Activated B cell treated with CpG ODN at 0.5 μM for 24 hours (primary cell): ENCODE measurements around the gene ASCC1. TPM values are rescaled to one million over a fixed set of nuclear protein-coding genes. Genes with fewer than 3 reads are reported as not detected.

Experiments
- ATAC-seq: fragments of 200-7000 bp; cut with Tn5 transposase; one replicate; pipeline ENCODE4 v1.10.0; 2021; ENCODE audit warnings: low read depth, mild to moderate bottlenecking, moderate library complexity
- CTCF ChIA-PET: fragments of 350-600 bp; sonication (Branson Sonifier 250); formaldehyde crosslinking; loops from one replicate; lab custom pipeline; 2021; ENCODE audit warnings: antibody characterized with exemption; lab: Charles Lee
- POLR2A ChIA-PET: fragments of 350-600 bp; sonication (Branson Sonifier 250); formaldehyde crosslinking; loops from one replicate; lab custom pipeline; 2021; ENCODE audit warnings: antibody characterized with exemption; lab: Charles Lee
- DNase-seq: peaks from one replicate; pipeline ENCODE4 v3.0.0; 2022
- H3K27ac Mint-ChIP-seq: one replicate; pipeline ENCODE4 v1.8.0; 2020; ENCODE audit warnings: mixed read lengths
- H3K27me3 Mint-ChIP-seq: one replicate; pipeline ENCODE4 v1.8.0; 2021; ENCODE audit warnings: mixed read lengths
- H3K36me3 Mint-ChIP-seq: one replicate; pipeline ENCODE4 v1.8.0; 2021; ENCODE audit warnings: low read depth, mixed read lengths
- H3K4me1 Mint-ChIP-seq: one replicate; pipeline ENCODE4 v1.8.0; 2021; ENCODE audit warnings: mixed read lengths
- H3K4me3 Mint-ChIP-seq: one replicate; pipeline ENCODE4 v1.8.0; 2020; ENCODE audit warnings: mild to moderate bottlenecking, mixed read lengths
- H3K9me3 Mint-ChIP-seq: one replicate; pipeline ENCODE4 v1.8.0; 2020; ENCODE audit warnings: mixed read lengths
- intact Hi-C: fragments of 100-400 bp; cut with micrococcal nuclease; formaldehyde crosslinking; loops from one replicate; pipeline ENCODE4 v1.15.1; 2024
- total RNA-seq: library from RNA; stranded (reverse); gene quantifications from 2 replicates; pipeline ENCODE4 v1.2.3, GENCODE V29; 2022
- TF ChIP-seq, protein P1 (sequence below): fragments of 200-600 bp; IDR thresholded peaks from one replicate; pipeline ENCODE4 v1.8.0; 2022; ENCODE audit warnings: antibody characterized with exemption, mild to moderate bottlenecking

Gene ASCC1
- total RNA-seq, 1 donor from 2014 or later: 42.6 TPM

DNA sequence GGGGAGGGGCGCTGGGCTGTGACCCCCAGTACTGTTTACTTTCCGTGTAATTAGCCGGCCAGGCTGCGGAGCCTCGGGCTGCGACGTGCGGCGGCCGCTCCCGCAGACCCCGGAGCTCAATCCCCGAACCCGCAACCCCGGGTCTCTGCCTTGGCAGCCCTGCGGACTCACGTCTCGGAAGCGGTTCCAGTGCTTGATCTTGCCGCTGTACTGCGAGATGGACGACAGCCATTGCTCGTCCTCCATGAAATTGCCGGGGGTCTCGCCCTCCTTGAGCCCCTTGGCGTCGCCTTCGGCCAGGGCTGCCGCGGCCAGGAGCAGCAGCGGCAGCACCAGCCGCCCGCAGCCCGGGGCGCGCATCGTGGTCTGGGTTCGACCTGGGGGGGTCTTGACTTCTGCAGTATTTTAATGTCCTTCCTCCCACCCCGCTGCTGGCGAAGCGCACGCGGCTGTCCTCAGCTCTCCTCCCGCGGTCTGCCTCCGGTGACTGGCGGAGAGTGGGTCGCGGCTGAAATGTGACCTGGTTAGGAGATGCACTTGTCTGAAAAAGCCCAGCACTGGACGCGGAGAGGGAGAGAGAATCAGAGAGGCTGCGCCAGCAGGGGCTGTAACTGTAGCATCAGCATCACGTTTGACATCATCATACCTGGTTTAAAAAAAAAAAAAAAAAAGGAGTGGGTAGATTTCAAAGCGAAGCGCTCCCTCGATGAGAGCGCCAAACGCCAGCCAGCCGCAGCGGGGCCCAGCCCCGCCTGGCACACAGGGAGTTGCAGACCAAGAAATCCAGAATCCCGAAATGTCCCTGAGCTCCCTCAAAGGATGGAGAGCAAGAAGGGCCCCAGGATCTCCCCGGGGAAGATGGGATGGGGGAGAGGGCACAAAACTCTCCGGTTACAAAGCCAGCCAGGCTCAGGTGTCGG is 127.8 kb downstream of the ASCC1 start, which contains the start of gene SPOCK2:
Gene SPOCK2 (minus strand): TSS at position 583 of the 920 bp plus-strand sequence. CDS start 223 bp downstream, at position 360.
- Mint-ChIP-seq H3K9me3 (no peaks in the 10 kb centered on the region), H3K36me3 (peaks cover 12% of the 10 kb centered on the region), H3K27ac (peak within 1 kb of the TSS; percentile 97), H3K27me3 (no peaks in the 10 kb centered on the region), H3K4me3 (peak within 1 kb of the TSS; percentile 99), H3K4me1 (peaks cover 42% of the 10 kb centered on the region)
- ATAC-seq: peak; percentile 52
- peak; percentile 41 for DNase-seq
- ChIA-PET POLR2A (interaction anchor here (0.5 to 4.1 kb wide), 23 partner anchors 9 to 266 kb away, joined by 3 to 35 read pairs (median 6); partner anchors contain the start of genes ANAPC16, ASCC1, DDIT4 and DNAJB12), CTCF (interaction anchor here (1.2 to 1.7 kb wide), 4 partner anchors 40 to 244 kb away, joined by 3 to 9 read pairs (median 3); no protein-coding TSS in a partner anchor)
- intact Hi-C loops: loop anchor here (1.0 kb wide), 4 partner anchors 9 to 185 kb away; partner anchors contain the start of gene DDIT4
- TF ChIP-seq, protein P1, sequence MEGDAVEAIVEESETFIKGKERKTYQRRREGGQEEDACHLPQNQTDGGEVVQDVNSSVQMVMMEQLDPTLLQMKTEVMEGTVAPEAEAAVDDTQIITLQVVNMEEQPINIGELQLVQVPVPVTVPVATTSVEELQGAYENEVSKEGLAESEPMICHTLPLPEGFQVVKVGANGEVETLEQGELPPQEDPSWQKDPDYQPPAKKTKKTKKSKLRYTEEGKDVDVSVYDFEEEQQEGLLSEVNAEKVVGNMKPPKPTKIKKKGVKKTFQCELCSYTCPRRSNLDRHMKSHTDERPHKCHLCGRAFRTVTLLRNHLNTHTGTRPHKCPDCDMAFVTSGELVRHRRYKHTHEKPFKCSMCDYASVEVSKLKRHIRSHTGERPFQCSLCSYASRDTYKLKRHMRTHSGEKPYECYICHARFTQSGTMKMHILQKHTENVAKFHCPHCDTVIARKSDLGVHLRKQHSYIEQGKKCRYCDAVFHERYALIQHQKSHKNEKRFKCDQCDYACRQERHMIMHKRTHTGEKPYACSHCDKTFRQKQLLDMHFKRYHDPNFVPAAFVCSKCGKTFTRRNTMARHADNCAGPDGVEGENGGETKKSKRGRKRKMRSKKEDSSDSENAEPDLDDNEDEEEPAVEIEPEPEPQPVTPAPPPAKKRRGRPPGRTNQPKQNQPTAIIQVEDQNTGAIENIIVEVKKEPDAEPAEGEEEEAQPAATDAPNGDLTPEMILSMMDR: no peak

DNA sequence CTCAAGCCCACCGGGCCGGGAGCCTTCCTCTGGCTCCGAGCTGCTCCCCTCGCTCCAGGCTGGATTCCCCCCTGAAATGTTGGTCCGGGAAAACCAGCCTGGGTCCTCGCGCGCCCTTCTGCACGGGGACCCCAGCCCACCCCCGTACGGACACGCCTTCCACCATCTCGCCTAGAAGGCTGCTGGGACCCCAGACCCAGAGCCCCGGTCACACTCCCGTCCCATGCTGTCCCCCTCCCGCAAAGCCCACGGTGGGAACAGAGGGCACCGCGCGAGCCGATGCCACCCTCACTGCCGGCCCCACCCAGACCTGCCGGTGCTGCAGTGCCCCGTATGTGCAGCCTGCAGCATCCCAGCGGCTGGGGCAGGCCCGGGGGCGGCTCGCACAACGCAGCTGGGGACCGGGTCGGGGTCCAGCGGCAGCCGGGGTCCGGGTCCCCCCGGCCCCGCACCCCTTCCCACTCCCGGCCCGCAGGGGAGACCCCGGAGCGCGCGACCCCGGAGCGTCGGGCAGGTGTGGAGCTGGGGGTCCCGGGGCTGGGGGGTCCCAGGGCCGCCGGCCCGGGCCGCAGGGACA is 128.6 kb downstream of the ASCC1 start:
- ATAC-seq (peak; percentile 64), DNase-seq (peak; percentile 46)
- POLR2A ChIA-PET: interaction anchor here (0.5 to 4.1 kb wide), 19 partner anchors 8 to 267 kb away, joined by 3 to 35 read pairs (median 6); partner anchors contain the start of genes ANAPC16, ASCC1, DDIT4 and DNAJB12
- Mint-ChIP-seq H3K9me3 (no peaks in the 10 kb centered on the region), H3K27me3 (no peaks in the 10 kb centered on the region), H3K4me3 (peak overlapping the region; percentile 91), H3K27ac (peak overlapping the region; percentile 89), H3K36me3 (peaks cover 12% of the 10 kb centered on the region), H3K4me1 (peaks cover 45% of the 10 kb centered on the region)
- intact Hi-C loops: loop anchor here (1.0 kb wide), 1 partner anchor 8 kb away; no protein-coding TSS in a partner anchor
- TF ChIP-seq, protein P1: no peak
- CTCF ChIA-PET: interaction anchor here (1.2 to 1.7 kb wide), 4 partner anchors 39 to 245 kb away, joined by 3 to 9 read pairs (median 3); no protein-coding TSS in a partner anchor

DNA sequence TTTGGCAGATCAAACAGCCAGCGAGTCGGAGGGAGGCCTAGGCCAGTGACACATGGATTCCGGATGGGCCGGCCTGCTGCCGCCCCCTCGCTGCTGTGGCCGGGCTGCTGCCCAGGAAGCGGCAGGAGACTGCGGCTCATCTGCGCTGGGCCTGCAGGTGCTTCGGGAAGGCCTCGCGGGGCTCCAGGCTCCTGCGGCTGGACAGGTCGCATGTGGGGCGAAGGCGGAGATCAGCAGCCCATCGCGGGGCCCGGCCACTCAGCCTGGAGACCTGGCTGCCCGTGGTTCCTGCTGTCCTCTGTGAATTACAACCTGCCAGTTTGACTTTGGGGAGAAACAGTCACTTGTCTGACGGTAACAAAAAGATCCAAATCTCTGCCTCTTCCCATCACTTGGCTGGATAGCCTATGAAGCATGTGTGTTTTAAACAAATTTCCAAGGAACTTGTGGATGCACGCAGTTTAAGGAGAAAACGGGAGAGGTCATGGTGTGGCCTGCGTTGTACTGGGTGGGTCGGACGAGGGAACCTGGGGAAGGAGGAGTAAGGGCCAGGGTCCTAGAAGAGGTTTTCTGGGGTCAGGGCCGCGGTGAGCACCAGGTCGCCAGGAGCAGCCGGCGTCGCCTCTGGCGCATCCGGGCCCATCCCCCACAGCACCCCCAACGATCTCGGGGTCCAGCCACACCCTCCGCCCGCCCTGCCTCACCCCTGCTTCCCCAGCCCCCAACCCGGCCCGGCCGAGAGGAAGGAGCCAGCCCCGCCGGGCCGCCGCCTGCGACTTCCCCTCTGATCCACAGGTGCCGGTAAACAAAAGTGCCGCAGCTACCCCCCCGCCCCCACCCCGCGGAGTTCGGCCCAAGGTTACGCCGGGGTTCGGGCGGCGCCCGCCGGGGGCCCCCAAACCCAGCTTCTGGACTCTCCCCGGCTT is 129.3 kb downstream of the ASCC1 start:
- Mint-ChIP-seq H3K27me3 (no peaks in the 10 kb centered on the region), H3K36me3 (peaks cover 12% of the 10 kb centered on the region), H3K27ac (peak overlapping the region; percentile 89), H3K4me3 (peak overlapping the region; percentile 91), H3K9me3 (no peaks in the 10 kb centered on the region), H3K4me1 (peaks cover 51% of the 10 kb centered on the region)
- intact Hi-C loops: loop anchor here (1.0 kb wide), 1 partner anchor 7 kb away; no protein-coding TSS in a partner anchor
- TF ChIP-seq, protein P1: no peak
- CTCF ChIA-PET: interaction anchor here (1.2 to 1.7 kb wide), 3 partner anchors 38 to 234 kb away, joined by 3 to 9 read pairs (median 3); no protein-coding TSS in a partner anchor
- ATAC-seq (peak; percentile 56), DNase-seq (peak; percentile 55)
- POLR2A ChIA-PET: interaction anchor here (0.6 to 4.1 kb wide), 18 partner anchors 7 to 268 kb away, joined by 3 to 35 read pairs (median 6); partner anchors contain the start of genes ANAPC16, ASCC1, DDIT4 and DNAJB12

DNA sequence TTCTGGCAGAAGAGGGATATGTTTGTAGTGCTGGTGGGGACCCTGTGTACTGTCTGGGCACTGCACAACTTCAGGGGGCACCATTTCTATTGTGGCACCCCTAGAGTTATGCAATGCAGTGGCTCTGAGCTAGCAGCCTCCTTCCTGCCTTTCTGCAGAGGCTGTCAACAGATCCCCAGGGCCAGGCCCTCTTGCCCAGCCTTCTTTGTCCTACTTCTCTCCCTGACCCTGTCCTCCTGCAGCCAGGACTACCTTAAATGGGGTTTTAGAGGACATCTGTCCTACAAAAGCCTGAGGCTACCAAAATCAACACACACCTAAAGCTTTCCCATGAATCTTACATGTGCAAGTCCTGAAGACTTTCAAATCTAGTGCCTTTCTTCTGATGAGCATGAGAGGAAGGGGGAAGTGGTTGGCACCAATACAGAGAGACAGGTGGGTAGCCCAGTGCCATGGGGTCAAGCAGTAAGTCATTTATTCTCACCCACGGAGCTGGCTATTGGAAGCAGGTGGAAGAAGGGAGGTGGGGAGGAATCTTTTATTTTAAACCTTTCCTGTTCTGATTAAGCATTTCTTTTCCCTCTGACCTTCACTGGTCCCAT is 130.1 kb downstream of the ASCC1 start:
- peaks cover 12% of the 10 kb centered on the region for H3K36me3 Mint-ChIP-seq
- DNase-seq: no peak
- H3K27me3 Mint-ChIP-seq: no peaks in the 10 kb centered on the region
- CTCF ChIA-PET: no interaction called here
- ATAC-seq: no peak
- peak overlapping the region; percentile 81 for H3K27ac Mint-ChIP-seq
- TF ChIP-seq, protein P1: no peak
- POLR2A ChIA-PET: interaction anchor here (0.6 to 1.6 kb wide), 3 partner anchors 175 to 246 kb away, joined by 3 read pairs; no protein-coding TSS in a partner anchor
- intact Hi-C loops: no loop called here
- H3K4me3 Mint-ChIP-seq: peak overlapping the region; percentile 71
- no peaks in the 10 kb centered on the region for H3K9me3 Mint-ChIP-seq
- H3K4me1 Mint-ChIP-seq: peaks cover 58% of the 10 kb centered on the region
